Dedifferentiated amniotic fluid mesenchymal stem cell (primary cell): Measurements from ENCODE around the gene MST1.

Experiments
- DNase-seq: peaks from one replicate; pipeline ENCODE4 v3.0.0-alpha.2; 2016; ENCODE audit errors: extremely low spot score

Gene MST1

DNA sequence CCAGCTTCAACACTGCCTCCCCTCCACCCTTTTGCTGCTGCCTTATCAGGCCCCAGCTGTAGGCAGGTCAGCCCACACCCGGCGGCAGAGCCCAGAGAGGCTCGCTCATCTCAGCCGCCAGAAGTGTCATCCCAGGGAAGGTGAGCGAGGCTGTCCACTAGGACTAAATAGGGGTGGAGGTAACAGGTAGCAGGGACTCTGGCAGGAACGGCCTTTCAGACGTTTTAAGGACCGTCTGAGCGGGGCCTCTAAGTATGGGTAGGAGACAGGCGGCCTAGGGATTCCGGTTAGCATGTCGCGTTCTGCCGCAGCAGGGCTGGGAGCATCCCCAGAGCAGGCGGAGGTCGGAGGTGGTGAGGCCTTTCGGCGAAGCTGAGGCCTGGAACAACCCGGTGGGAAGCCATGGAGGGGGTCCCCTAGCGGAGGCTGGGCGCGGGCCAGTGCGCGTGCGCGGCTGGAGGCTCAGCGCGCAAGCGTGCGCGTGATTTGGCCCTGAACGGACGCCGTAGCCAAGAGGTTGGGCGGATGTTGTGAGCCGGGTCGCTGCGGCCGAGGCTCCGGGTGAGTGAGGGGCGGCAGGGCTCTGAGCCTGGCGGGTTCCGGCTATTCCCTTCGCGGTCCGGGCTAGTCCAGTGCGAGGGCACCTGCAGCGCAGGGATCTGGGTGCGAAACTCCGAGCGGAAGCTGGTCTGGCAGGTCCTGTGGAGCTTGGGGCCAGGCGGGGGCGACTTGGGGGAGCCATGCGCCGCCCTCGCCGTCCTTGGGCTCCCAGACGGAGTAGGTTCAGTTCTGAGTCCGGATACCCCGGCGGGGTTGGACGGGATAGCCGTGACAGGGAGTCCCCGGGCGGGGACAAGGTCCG is at the start of gene MST1, which contains the start of gene RNF123:
MST1 (minus strand) TSS at position 429 of the 862 bp plus-strand sequence. CDS start 783 bp downstream, outside the sequence.
RNF123 (plus strand) TSS at position 512 of the 862 bp plus-strand sequence. CDS start 1,609 bp downstream, outside the sequence.
- DNase-seq = peak; percentile 70

DNA sequence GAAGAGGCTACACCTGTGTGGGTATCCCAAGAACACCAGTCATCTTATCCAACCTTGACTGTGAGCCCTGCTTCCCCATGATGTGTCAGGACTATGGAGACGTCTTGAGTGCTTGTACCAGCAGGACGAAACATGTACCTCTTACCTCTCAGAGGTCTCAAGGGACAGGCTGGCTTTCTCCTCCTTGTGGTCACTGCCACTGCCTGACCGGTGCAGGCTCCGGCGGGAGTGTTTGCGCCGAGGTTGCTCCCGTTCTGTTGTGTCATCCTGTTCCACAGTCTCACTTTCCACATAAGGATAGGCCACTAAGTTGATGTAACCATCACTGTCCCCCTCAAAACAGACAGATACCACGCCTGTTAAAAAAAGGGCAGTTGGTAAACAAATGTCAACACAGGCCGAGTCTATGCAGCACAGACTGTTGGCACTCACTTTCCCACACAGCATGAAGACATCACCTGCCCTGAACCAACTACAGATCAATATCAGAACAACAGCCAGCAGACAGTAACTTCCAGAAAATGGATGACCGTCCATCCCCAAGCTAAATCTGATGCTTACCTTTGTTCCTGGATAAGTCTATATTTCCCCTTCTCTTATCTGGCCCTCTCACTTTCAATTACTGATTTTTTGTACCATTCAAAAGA is 48.9 kb upstream of the MST1 start:
- no peak for DNase-seq

DNA sequence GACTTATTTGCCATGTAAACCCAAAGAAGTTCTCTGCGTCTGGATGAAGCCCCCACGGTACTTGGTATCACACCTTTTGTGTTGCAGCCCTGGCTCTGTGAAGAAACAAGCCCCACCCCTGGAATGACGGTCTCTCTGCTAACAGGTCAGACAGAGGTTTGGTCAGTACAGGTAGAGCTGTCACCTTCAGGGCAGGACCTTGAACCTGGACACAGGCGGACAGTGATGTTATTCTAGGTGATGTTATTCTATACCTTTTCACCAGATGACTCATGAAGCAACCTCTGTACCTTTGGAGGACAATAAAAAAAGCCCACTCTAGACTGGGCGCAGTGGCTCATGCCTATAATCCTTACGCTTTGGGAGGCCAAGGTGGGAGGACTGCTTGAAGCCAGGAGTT is 45.5 kb upstream of the MST1 start:
- no peak for DNase-seq

DNA sequence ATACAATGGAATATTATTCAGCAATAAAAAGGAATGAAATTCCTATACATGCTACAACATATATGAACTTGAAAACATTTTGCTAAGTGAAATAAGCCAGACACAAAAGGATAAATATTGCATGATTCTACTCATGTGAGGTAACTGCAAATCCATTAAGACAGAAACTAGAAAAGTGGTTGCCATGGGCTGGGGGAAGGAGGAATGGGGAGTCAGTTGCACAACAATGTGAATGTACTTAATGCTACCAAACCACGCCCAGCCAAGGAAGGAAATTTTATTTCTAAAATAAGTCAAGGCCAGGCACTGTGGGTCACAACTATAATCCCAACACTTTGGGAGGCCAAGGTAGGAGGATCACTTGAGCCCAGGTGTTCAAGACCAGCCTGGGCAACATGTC is 44.3 kb upstream of the MST1 start:
- DNase-seq = no peak

DNA sequence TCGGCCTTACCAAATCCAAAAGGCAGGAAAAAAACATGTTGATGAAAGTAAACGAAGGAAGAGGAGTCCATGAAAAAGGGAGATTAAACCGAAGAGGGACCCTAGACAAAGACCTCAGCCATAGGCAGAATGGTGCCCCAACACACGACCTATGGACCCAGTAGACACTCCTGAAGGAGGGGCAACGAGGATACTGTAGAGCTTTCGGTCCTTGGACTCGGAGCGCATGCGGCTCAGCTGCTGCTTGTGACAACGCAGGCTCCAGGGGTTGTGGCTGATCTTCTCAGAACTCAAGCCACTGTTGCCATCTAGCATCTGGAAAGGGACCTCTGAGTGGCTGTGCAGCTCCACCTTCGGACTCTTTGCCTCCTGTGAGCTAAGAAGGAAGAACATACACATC is 43.3 kb upstream of the MST1 start:
- DNase-seq = no peak

DNA sequence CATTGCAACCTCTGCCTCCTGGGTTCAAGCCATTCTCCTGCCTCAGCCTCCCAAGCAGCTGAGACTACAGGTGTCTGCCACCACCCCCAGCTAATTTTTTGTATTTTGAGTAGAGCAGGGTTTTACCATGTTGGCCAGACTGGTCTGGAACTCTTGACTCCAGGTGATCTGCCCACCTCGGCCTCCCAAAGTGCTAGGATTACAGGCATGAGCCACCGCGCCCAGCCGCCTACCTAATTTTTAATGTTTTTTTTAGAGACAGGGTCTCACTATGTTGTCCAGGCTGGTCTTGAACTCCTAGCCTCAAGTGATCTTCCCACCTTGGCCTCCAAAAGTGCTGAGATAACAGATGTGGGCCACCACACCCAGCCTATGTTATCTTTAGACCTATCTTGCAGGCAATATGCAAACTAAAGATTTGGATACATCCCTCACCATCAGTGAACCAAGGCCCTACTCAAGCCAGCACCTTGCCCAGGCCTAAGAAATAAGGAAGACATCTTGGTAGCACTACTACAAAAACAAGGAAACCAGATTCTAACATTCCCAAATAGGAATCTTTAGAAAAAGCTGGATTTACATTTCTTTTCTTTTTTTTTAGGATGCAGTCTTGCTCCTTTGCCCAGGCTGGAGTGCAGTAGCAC is 40.8 kb upstream of the MST1 start:
- no peak for DNase-seq

DNA sequence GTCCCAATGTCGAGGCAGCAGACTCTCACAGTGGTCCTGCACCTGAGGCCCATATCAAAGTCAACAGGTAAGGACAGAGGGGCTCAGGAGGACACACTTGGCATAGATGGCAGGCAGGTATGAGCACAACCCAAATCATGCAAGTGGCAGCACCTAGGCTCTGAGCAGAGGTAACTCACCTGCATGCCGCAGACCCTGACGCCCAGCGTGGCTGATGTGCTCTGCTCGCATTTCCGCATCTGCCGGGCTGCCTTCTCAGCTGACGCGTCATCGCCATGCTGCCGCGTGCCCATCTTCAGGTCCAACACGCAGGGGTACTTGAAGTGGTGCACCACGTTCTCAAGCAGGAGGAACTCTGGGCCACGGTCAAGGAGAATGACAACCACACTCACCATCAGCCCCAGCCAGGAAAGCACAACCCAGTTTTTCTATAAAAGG is 38.7 kb upstream of the MST1 start:
- DNase-seq = no peak

DNA sequence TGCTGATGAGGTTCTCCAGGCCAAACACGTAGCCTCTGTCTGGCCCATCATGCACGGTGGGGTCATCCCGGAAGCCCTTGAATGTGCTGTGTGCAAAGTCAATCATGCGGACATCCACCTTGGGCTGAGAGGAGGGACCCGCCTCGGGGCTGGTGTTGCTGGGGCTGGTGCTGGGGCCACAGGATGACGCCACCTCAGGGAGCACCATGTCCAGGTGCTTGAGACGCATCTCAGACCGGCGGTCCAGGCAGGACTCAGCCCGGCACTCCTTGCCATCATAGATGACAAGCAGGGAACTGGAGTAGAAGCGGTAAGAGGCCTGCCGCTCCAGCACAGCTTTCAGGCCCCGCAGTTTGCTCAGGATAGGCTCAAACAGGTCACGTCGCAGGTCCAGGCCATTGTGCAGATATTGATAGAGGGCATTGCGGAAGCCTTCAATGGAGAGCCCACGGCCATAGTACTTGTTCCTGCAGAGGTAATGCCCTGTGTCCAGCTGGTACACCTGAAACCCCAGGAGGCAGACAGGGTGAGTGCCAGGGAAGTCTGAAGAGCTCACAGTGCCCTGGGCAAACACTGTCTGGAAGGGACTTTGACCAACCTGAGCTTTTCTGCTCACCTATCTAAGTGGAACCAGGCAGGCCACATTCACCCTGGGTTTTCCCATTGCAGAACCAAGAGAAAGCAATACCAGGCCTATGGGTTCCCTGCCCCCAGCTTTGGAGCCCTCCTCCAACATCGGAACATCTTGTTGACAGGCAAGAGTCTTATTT is 38.1 kb upstream of the MST1 start:
- DNase-seq = no peak

DNA sequence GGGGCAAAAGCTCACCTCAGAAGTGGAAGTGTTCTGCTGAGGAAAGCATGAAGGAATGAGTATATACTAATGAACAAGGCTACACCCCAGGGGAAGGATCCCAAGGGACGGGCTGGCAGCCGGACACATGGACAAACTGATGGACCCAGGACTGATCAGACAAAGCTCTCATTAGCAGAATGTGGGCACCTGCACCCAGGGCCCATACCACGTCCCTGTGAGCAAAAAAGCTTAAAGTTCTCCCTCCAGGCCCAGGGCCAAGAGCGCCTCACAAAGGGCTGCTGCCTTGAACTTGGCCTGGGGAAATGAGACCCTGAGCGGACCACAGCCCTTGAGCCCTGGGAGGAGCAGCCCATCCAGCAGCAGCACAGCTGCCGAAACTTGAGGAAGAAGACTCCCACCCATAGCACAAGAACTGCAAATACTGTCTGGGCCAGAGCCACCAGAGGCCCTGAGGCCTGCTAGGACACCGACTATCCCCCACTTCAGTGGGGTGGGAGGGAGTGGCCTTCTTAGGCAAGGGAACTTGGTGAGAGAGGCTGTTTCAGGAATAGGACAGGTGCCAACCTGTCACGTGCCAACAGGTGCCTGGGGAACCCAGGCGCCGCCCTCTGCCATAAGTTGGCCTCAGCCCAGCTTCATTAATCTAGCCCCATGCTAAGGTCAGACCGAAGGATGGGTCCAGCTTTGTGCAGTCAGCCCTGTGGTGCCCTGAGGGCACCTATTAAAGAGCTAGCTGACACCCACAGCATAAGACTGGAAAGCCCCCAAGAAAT is 36.8 kb upstream of the MST1 start:
- DNase-seq = no peak

DNA sequence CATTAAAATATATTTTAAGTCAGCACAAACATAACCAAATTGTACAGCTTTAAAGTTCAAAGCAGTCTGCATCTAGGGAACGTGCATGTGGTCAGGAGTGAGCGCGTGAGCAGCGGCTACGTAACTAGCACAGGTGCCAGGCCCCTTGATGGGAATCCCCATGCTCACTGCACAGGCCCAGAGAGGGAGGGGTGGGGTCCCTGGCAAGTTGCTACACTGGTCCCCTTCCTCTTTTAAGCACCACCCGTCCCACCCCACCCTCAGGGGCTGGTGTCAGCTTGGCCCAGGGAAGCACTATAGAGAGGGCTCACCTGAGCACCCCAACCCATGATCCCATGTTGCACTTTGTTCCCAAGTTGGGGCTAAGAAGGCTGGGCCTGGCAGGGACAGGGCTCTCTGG is 35.3 kb upstream of the MST1 start:
- DNase-seq = no peak

DNA sequence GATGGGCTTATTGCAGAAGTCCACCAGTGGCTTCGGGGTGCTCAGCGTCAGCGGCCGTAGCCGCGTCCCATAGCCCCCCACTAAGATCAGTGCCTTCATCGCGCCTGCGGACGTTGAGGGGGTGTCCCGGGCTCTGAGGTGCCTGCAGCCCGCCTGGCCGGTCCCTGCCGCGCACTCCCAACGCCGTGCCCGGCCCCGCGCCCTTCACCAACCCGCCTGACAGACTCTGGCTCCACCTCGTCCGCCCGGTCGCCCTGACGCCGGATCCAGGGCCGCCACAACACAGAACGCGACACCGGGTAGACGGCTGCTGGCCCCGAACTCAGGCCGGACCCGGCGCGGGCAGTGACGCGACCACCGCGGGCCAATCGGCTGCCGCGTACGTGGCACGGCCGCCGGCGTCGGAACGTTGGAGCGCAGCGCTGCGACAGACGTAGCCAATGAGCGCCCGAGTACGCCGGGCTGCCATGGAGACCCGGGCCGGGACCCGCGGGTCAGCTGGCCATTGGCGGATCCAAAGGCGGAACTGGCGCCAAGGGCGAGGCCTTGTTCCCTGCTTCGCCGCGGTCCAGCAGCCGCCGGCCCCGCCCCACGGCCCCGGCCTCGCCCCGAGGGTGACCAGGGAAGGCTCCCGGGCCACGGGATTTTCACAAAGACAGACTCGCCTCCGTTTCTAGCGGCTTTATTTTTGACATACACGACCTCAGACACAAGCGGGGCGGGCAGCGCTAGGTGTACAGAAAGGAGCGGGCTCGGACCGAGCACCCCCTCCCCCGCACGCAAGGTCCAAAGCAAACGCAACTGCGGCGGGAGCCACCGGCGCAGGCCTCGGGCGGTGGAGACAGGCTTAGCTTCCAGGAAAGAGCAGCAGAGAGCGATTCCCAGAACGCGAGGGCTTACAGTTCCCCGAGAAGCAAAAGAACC is 34.6 kb upstream of the MST1 start, which contains the start of gene GMPPB:
GMPPB (minus strand) TSS at position 324 of the 924 bp plus-strand sequence; CDS start at position 99, 225 bp downstream.
- DNase-seq = peak; percentile 96

DNA sequence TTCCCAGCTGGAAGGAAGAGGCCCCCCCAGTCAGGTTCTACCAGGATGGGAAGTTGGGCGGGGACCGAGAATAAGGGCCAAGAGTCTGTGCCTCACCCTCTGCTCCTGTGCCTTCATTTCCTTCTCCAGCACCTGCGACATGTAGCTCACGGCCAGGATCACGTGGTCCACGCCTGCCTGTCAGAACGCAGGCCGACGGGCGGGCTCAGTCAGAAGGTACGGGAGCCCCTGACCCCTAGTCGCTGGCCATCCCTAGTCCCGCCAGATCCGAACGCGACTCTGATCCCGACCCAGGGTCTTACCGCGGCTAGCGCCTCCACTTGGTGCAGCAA is 34.0 kb upstream of the MST1 start:
- DNase-seq = peak; percentile 17

DNA sequence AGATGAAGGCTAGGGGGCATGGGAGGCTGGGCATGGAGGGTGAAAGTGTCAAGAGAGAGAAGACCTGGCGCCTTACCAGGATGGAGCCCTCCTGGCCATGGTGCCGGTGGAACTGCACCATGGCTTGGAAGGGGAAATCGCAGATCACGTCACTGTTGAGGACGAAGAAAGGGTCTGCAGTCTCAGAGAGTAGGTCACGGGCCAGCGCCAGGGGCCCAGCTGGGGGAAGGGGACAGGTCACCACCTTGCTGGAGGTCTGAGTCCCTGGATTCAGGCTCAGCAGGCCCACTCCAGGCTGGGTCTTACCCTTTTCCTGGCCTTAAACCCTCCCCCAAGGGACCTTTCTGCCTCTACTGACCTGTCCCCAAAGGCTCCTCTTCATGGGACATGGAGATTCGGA is 33.6 kb upstream of the MST1 start:
- DNase-seq = no peak

DNA sequence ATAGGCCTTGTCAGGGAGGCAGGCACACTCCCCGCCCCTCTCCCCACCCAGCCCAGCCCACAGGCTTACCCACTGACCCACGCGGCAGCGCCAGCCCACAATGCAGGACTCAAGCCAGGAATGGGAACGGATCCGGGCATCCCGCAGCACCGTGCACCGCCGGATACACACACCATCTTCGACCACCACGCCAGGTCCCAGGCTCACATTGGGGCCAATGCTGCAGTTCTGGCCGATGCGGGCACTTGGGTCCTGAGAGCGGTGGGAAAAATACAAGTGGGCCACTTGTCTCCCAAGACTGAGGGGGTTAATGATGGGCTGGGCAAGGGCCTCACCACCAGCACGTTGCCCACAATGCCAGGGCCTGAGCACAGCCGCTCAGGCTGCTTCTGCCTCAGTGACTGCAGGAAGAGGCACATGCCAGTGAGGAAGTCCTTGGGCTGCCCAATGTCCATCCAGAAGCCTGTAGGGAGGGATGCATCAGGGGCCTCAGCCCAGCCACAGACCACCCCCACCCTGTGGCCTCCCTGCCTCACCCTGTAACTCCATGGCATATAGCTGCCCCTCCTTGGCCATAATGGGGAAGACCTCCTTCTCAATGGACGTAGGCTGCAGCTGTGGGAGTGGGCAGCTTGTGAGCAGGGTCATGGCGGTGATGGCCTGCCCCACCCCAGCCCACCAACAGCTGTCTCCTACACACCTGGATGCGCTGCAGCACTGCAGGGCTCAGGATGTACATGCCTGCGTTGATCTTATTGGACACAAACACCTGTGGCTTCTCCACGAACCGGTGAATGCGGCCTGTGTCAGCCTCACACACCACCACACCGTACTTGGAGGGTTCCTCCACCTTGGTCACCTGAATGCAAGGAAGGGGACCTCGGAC is 32.9 kb upstream of the MST1 start:
- DNase-seq = no peak

DNA sequence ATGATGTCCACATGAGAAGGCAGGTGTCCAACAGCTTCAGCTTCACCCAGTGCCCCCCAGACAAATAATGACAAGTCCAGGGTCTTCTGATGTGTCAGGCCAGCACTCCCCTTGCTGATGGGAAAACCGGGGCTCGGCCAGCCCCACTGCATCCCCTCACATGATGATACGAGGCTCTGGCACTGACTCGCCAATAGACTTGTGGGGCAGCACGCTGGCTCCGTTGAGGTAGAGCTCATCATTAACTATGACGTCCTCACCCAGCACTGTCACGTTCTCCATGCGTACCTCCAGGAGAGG is 32.3 kb upstream of the MST1 start:
- DNase-seq = no peak

DNA sequence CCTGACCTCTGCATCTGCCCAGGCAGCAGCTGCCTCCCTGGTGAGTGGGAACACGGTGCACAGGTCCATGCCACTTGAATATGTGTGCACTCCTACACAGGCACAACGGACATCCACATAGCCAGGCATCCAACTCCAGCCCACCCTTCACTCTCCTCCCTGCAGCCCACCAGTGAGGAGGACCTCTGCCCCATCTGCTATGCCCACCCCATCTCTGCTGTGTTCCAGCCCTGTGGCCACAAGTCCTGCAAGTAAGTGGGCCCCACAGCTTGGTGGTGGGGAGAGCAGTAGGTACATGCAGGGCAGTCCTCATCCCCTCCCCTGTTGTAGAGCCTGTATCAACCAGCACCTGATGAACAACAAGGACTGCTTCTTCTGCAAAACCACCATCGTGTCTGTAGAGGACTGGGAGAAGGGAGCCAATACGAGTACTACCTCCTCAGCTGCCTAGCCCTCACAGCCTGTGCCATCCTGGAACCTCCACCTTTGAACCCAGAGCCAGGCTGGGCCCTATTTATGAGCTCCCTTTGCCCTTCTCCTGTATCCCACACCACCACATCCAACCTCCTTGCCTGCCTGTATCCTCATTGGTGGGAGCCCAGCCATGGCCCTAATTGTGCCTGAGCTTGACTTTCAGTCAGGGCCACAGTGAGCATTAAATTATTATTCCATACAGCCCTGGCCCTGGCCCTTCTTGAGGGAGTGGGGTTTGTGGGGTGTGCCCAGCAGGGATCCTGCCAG is 31.8 kb upstream of the MST1 start:
- DNase-seq = no peak

DNA sequence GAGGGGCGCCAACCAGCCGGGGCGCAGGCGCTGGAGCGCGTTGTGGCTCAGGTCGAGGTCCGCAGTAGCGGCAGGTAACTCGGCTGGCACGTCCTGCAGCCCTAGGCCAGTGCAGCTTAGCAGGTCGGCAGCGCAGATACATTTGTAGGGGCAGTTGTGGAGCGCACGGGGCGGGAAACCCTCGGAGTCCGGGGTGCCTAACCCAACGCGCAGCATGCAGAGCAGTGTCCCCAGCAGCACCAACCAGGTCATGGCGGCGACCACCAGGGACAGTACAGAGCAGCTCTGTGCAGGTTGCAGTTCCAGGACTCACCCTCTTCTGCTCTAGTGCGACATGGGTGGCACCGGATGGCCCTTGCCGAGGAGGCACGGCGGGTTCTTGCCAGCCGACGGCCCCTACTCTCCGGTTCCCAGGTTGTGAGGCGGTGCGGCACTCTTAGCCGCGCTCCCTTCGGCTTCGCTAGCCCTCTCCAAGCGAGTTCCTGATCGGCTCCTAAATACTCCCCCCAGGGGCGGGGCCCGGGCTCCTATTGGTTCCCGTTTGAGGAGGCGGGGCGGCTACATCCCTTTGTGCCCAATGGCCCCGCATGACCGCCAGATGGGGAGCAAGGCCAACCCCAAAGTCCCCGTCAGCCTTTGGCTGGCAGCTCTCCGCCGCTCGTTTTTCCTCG is 30.1 kb upstream of the MST1 start, which contains the start of gene AMIGO3:
AMIGO3 (minus strand) TSS at position 471 of the 671 bp plus-strand sequence; CDS start at position 252, 219 bp downstream.
- DNase-seq = peak; percentile 91

DNA sequence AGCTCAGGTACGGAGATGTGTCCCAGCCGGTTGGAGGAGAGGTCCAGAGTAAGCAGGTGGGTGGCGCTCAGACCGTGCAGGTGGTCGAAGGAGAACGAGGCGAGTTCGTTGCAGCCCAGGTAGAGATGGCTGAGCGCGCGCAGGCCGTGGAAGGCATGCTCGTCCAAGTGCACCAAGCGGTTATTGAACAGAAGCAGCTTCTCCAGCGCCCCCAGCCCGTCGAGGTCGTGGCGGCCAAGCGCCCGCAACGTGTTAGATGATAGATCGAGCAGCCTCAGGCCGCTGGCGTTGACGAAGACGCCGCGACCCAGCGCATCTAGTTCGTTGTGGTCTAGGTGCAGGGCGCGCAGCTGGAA is 29.6 kb upstream of the MST1 start:
- no peak for DNase-seq
